ENCODE results near the gene GAPDH.
"Not testable (repeated sequence)": the region's sequence is repeated elsewhere in the genome, so short reads cannot be mapped to it uniquely, and the experiment has no call there.

The GAPDH gene

GRCh38 chr12:6535960-6536847 is 1.9 kb downstream of the GAPDH start:
- Mint-ChIP-seq H3K4me1 (peaks cover 77% of the 10 kb centered on the region), H3K27ac (peak overlapping the region; percentile 95), H3K9me3 (no peaks in the 10 kb centered on the region), H3K36me3 (ENCODE audit: low read depth) (peaks cover 23% of the 10 kb centered on the region), H3K4me3 (peak overlapping the region; percentile 93), H3K27me3 (ENCODE audit: low read depth, poor library complexity) (peaks cover 6% of the 10 kb centered on the region)
- no peak for TF ChIP-seq CTCF (IDR thresholded peaks at IDR 0.05)
- DNase-seq, result no peak

GRCh38 chr12:6536894-6537579 is 2.7 kb downstream of the GAPDH start:
- no peak for DNase-seq
- no peaks in the 10 kb centered on the region for H3K9me3 Mint-ChIP-seq
- H3K27ac Mint-ChIP-seq, result peak overlapping the region; percentile 95
- no peak for TF ChIP-seq CTCF (IDR thresholded peaks at IDR 0.05)
- peaks cover 78% of the 10 kb centered on the region for H3K4me1 Mint-ChIP-seq
- peaks cover 6% of the 10 kb centered on the region for H3K27me3 Mint-ChIP-seq (ENCODE audit: low read depth, poor library complexity)
- H3K36me3 Mint-ChIP-seq (ENCODE audit: low read depth), result peaks cover 18% of the 10 kb centered on the region
- peak overlapping the region; percentile 93 for H3K4me3 Mint-ChIP-seq

GRCh38 chr12:6537580-6538419 is 3.5 kb downstream of the GAPDH start:
- not testable (repeated sequence) for H3K9me3 Mint-ChIP-seq; H3K27me3 Mint-ChIP-seq (ENCODE audit: low read depth, poor library complexity)
- TF ChIP-seq CTCF (IDR thresholded peaks at IDR 0.05), result peak; percentile 89
- peaks cover 25% of the 10 kb centered on the region for H3K36me3 Mint-ChIP-seq (ENCODE audit: low read depth)
- H3K4me3 Mint-ChIP-seq, result peak overlapping the region; percentile 76
- H3K4me1 Mint-ChIP-seq, result peaks cover 78% of the 10 kb centered on the region
- peak overlapping the region; percentile 95 for H3K27ac Mint-ChIP-seq
- peak; percentile 86 for DNase-seq

GRCh38 chr12:6538420-6539313 is 4.3 kb downstream of the GAPDH start:
- H3K4me3 Mint-ChIP-seq, result no peak overlapping the region
- peaks cover 6% of the 10 kb centered on the region for H3K27me3 Mint-ChIP-seq (ENCODE audit: low read depth, poor library complexity)
- no peaks in the 10 kb centered on the region for H3K9me3 Mint-ChIP-seq
- H3K27ac Mint-ChIP-seq, result peak overlapping the region; percentile 98
- TF ChIP-seq CTCF (IDR thresholded peaks at IDR 0.05), result no peak
- H3K36me3 Mint-ChIP-seq (ENCODE audit: low read depth), result peaks cover 31% of the 10 kb centered on the region
- no peak for DNase-seq
- peaks cover 71% of the 10 kb centered on the region for H3K4me1 Mint-ChIP-seq

GRCh38 chr12:6539314-6539682 is 5.0 kb downstream of the GAPDH start:
- Mint-ChIP-seq H3K27me3 (ENCODE audit: low read depth, poor library complexity) (peaks cover 6% of the 10 kb centered on the region), H3K4me3 (no peak overlapping the region), H3K4me1 (peaks cover 71% of the 10 kb centered on the region), H3K27ac (peak overlapping the region; percentile 98), H3K36me3 (ENCODE audit: low read depth) (peaks cover 34% of the 10 kb centered on the region), H3K9me3 (no peaks in the 10 kb centered on the region)
- no peak for DNase-seq
- no peak for TF ChIP-seq CTCF (IDR thresholded peaks at IDR 0.05)
